Measurements from ENCODE around the gene MCC.

Gene MCC

GRCh38 chr5:113150821-113151220 is 337.4 kb downstream of the MCC start:
- no peak overlapping the region for H3K27ac Mint-ChIP-seq
- H3K4me1 Mint-ChIP-seq (ENCODE audit: low read depth in 2 of 2), result no peaks in the 10 kb centered on the region
- no peaks in the 10 kb centered on the region for H3K27me3 Mint-ChIP-seq
- ATAC-seq (replicated peaks) (no peak), DNase-seq (no peak)
- H3K4me3 Mint-ChIP-seq, result no peak overlapping the region
- no peaks in the 10 kb centered on the region for H3K9me3 Mint-ChIP-seq
- no peaks in the 10 kb centered on the region for H3K36me3 Mint-ChIP-seq (ENCODE audit: insufficient read depth)

- H3K27ac Mint-ChIP-seq, result no peak overlapping the region
- no peaks in the 10 kb centered on the region for H3K9me3 Mint-ChIP-seq
- H3K4me1 Mint-ChIP-seq (ENCODE audit: low read depth in 2 of 2), result no peaks in the 10 kb centered on the region
- H3K36me3 Mint-ChIP-seq (ENCODE audit: insufficient read depth), result no peaks in the 10 kb centered on the region
- ATAC-seq (replicated peaks) (no peak), DNase-seq (no peak)
- no peak overlapping the region for H3K4me3 Mint-ChIP-seq
- H3K27me3 Mint-ChIP-seq, result no peaks in the 10 kb centered on the region
Measured at GRCh38 chr5:113150221-113150620, 338.0 kb downstream of the MCC start.

- Mint-ChIP-seq H3K27me3 (peaks cover 0 to 5% of the 10 kb centered on the region in 2 donors), H3K4me1 (ENCODE audit: low read depth in 2 of 2) (no peaks in the 10 kb centered on the region), H3K36me3 (ENCODE audit: insufficient read depth) (peaks cover under 1% of the 10 kb centered on the region)
Measured at GRCh38 chr5:113147537-113147936, 340.7 kb downstream of the MCC start.

GRCh38 chr5:113147101-113147508 is 341.1 kb downstream of the MCC start:
- Mint-ChIP-seq H3K27me3 (peaks cover 0 to 7% of the 10 kb centered on the region in 2 donors), H3K4me3 (no peak overlapping the region), H3K36me3 (ENCODE audit: insufficient read depth) (peaks cover 3% of the 10 kb centered on the region), H3K27ac (no peak overlapping the region), H3K9me3 (no peaks in the 10 kb centered on the region), H3K4me1 (ENCODE audit: low read depth in 2 of 2) (no peaks in the 10 kb centered on the region)
- no peak for ATAC-seq (replicated peaks)
- no peak for DNase-seq

More at GRCh38 chr5:113147537-113147936, 340.7 kb downstream of the MCC start:
- no peak overlapping the region for H3K4me3 Mint-ChIP-seq
- no peak overlapping the region for H3K27ac Mint-ChIP-seq
- DNase-seq, result no peak
- no peaks in the 10 kb centered on the region for H3K9me3 Mint-ChIP-seq
- ATAC-seq (replicated peaks), result no peak

GRCh38 chr5:113145757-113146387 is 342.4 kb downstream of the MCC start:
- Mint-ChIP-seq H3K4me3 (no peak overlapping the region), H3K4me1 (ENCODE audit: low read depth in 2 of 2) (no peaks in the 10 kb centered on the region), H3K27ac (no peak overlapping the region), H3K36me3 (ENCODE audit: insufficient read depth) (peaks cover 5% of the 10 kb centered on the region), H3K9me3 (no peaks in the 10 kb centered on the region), H3K27me3 (peaks cover 0 to 9% of the 10 kb centered on the region in 2 donors)
- DNase-seq (no peak), ATAC-seq (replicated peaks) (no peak)

DNA sequence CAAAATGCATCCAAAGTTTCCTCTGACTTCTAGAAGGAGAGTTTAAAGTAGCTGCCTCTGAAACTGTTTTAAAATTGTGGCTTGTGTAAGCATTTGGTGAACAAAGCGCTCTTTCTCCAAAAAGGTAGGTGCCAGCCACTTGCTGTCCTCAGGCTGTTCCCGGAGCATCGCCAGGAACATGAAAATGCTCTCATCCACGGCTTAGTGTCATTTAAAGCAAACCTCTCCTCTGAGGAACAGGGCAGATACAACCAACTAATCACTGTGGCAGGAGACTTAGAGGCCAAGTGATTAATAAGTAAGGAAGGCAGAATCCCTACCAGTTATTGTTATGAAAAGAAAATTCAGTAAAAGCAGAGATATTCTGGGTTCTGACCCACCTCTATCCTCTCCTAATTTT is 346.1 kb downstream of the MCC start:
- H3K4me1 Mint-ChIP-seq (ENCODE audit: low read depth in 2 of 2), result no peaks in the 10 kb centered on the region
- no peak overlapping the region for H3K27ac Mint-ChIP-seq
- H3K4me3 Mint-ChIP-seq, result no peak overlapping the region
- peaks cover 0 to 16% of the 10 kb centered on the region in 2 donors for H3K27me3 Mint-ChIP-seq
- ATAC-seq (replicated peaks) (no peak), DNase-seq (no peak)
- peaks cover 6% of the 10 kb centered on the region for H3K36me3 Mint-ChIP-seq (ENCODE audit: insufficient read depth)
- no peaks in the 10 kb centered on the region for H3K9me3 Mint-ChIP-seq

GRCh38 chr5:113140837-113141671 is 347.2 kb downstream of the MCC start:
- H3K27me3 Mint-ChIP-seq, result peaks cover 0 to 16% of the 10 kb centered on the region in 2 donors
- H3K27ac Mint-ChIP-seq, result no peak overlapping the region
- H3K4me3 Mint-ChIP-seq, result no peak overlapping the region
- ATAC-seq (replicated peaks), result no peak
- no peak for DNase-seq
- H3K4me1 Mint-ChIP-seq (ENCODE audit: low read depth in 2 of 2), result no peaks in the 10 kb centered on the region
- H3K9me3 Mint-ChIP-seq, result no peaks in the 10 kb centered on the region
- H3K36me3 Mint-ChIP-seq (ENCODE audit: insufficient read depth), result peaks cover 6% of the 10 kb centered on the region

DNA sequence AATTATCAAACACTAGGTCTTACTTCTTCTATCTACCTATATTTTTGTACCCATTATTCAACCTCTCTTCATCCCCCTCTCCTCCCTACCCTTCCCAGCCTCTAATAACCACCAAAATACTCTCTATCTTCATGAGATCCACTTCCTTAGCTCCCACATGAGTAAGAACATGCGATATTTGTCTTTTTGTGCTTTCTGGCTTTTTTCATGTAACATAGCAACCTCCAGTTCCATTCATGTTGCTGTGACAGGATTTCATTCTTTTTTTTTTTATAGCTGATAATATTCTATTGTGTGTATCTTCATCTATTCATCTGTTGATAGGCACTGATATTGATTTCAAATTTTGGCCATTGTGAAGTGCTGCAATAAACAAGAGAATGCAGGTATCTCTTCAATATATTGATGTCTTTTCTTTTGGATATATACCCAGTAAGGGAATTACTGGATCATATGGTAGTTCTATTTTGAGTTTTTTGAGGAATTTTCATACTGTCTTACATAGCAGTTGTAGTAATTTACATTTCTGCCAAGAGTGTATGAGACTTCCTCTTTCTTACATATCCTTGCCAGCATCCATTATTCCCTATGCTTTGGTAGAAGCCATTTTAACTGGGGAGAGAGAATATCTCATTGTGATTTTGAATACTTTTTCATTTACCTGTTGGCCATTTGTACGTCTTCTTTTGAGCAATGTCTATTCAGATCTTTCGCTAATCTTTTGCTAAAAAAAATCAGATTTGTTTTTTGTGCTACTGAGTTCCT is 354.9 kb downstream of the MCC start:
- no peak overlapping the region for H3K27ac Mint-ChIP-seq
- DNase-seq, result no peak
- no peaks in the 10 kb centered on the region for H3K36me3 Mint-ChIP-seq (ENCODE audit: insufficient read depth)
- H3K4me3 Mint-ChIP-seq, result no peak overlapping the region
- H3K9me3 Mint-ChIP-seq, result no peaks in the 10 kb centered on the region
- H3K27me3 Mint-ChIP-seq, result no peaks in the 10 kb centered on the region
- ATAC-seq (replicated peaks), result no peak
- H3K4me1 Mint-ChIP-seq (ENCODE audit: low read depth in 2 of 2), result no peaks in the 10 kb centered on the region

GRCh38 chr5:113132564-113132963 is 355.7 kb downstream of the MCC start:
- no peak overlapping the region for H3K4me3 Mint-ChIP-seq
- H3K4me1 Mint-ChIP-seq (ENCODE audit: low read depth in 2 of 2), result no peaks in the 10 kb centered on the region
- H3K27ac Mint-ChIP-seq, result no peak overlapping the region
- H3K27me3 Mint-ChIP-seq, result no peaks in the 10 kb centered on the region
- H3K9me3 Mint-ChIP-seq, result no peaks in the 10 kb centered on the region
- no peak for DNase-seq
- H3K36me3 Mint-ChIP-seq (ENCODE audit: insufficient read depth), result no peaks in the 10 kb centered on the region
- ATAC-seq (replicated peaks), result no peak

GRCh38 chr5:113128641-113129330 is 359.5 kb downstream of the MCC start:
- Mint-ChIP-seq H3K4me3 (no peak overlapping the region), H3K27ac (no peak overlapping the region), H3K9me3 (no peaks in the 10 kb centered on the region), H3K36me3 (ENCODE audit: insufficient read depth) (no peaks in the 10 kb centered on the region), H3K27me3 (no peaks in the 10 kb centered on the region), H3K4me1 (ENCODE audit: low read depth in 2 of 2) (no peaks in the 10 kb centered on the region)
- no peak for ATAC-seq (replicated peaks)
- no peak for DNase-seq

DNA sequence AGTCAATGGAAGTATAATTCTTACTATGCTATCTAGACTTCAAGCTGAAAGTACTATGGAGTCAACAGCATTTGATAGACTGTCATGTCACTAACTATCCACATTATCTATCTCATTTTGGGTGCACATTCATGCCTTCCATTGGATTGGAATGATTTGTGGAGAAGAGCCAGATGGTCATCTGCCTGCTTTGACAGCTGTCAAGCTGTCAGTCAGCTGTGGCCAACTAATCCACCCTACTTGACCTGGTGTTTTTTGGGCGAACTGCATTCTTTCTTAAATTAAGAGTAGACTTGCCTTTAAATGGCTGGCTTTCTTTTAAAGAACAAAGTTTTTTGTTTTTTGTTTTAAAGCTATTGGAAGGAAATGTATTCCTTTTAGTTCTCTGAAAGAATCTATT is 360.2 kb downstream of the MCC start:
- DNase-seq (no peak), ATAC-seq (replicated peaks) (no peak)
- no peak overlapping the region for H3K27ac Mint-ChIP-seq
- no peaks in the 10 kb centered on the region for H3K27me3 Mint-ChIP-seq
- H3K4me3 Mint-ChIP-seq, result no peak overlapping the region
- H3K4me1 Mint-ChIP-seq (ENCODE audit: low read depth in 2 of 2), result no peaks in the 10 kb centered on the region
- no peaks in the 10 kb centered on the region for H3K9me3 Mint-ChIP-seq
- no peaks in the 10 kb centered on the region for H3K36me3 Mint-ChIP-seq (ENCODE audit: insufficient read depth)

GRCh38 chr5:113127021-113127420 is 361.2 kb downstream of the MCC start:
- ATAC-seq (replicated peaks) (no peak), DNase-seq (no peak)
- Mint-ChIP-seq H3K4me3 (no peak overlapping the region), H3K9me3 (no peaks in the 10 kb centered on the region), H3K27me3 (no peaks in the 10 kb centered on the region), H3K4me1 (ENCODE audit: low read depth in 2 of 2) (no peaks in the 10 kb centered on the region), H3K27ac (no peak overlapping the region), H3K36me3 (ENCODE audit: insufficient read depth) (no peaks in the 10 kb centered on the region)

DNA sequence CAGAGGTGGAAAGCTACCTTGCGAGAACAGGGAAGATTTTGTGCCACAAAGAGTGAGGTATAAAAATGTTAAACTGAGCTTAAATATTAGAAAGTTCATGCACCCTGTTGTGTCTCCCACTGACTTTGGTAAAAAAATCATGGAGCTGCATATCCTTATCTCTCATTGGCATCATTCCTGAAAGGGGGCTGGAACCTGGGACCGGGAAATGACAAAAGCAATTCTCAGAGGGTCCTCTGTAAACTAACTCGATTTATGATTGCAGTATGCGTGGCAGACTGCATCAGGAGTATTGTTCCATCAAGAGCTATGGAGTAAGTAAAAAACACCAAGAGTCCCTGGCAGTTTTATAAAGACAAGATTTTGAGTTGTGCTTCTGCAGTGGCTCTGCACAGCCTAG is 362.9 kb downstream of the MCC start:
- H3K27ac Mint-ChIP-seq, result no peak overlapping the region
- H3K27me3 Mint-ChIP-seq, result no peaks in the 10 kb centered on the region
- H3K9me3 Mint-ChIP-seq, result no peaks in the 10 kb centered on the region
- no peak for ATAC-seq (replicated peaks)
- no peaks in the 10 kb centered on the region for H3K36me3 Mint-ChIP-seq (ENCODE audit: insufficient read depth)
- H3K4me1 Mint-ChIP-seq (ENCODE audit: low read depth in 2 of 2), result no peaks in the 10 kb centered on the region
- H3K4me3 Mint-ChIP-seq, result no peak overlapping the region
- DNase-seq, result no peak
